Testis (tissue), 3 donors: ENCODE results near the gene GTPBP10. TPM values are rescaled to one million over a fixed set of nuclear protein-coding genes. Genes with fewer than 3 reads are reported as not detected.

Source experiments
- DNase-seq: peaks from one replicate; pipeline ENCODE4 v3.0.0-alpha.2; 2019
- H3K27ac ChIP-seq, 2 donors: fragments of 200-600 bp; sonication (generic); one replicate each; pipeline ENCODE4 v1.5.1; 2019
- H3K27me3 ChIP-seq: fragments of 200-600 bp; sonication (generic); one replicate; pipeline ENCODE4 v1.5.1; 2019
- H3K36me3 ChIP-seq: fragments of 200-600 bp; sonication (generic); one replicate; pipeline ENCODE4 v1.5.1; 2017; ENCODE audit warnings: low read depth; ENCODE audit errors: missing control alignments
- H3K4me1 ChIP-seq: fragments of 200-600 bp; sonication (generic); one replicate; pipeline ENCODE4 v1.5.1; 2019
- H3K4me3 ChIP-seq, 2 donors: fragments of 200-600 bp; sonication (generic); one replicate each; pipeline ENCODE4 v1.5.1; 2017 to 2019
- H3K9me3 ChIP-seq: fragments of 200-600 bp; sonication (generic); one replicate; pipeline ENCODE4 v1.5.1; 2017
- POLR2A ChIP-seq: fragments of 450-650 bp; IDR thresholded peaks from one replicate; pipeline ENCODE4 v1.6.1; 2017; ENCODE audit warnings: antibody characterized with exemption, mild to moderate bottlenecking, moderate library complexity
- WGBS, 2 donors: methylation state at CpG; one replicate each; pipeline ENCODE4 v1.1.5; 2018; 5-methylcytosine and 5-hydroxymethylcytosine counted together
- intact Hi-C: fragments of 100-400 bp; cut with DNase I; formaldehyde crosslinking; loops from one replicate; pipeline ENCODE4 v1.15.1; 2023; ENCODE audit warnings: low total_unique reads
- polyA plus RNA-seq: library from polyadenylated mRNA; stranded (reverse); fragments of 350-450 nt; fragmentation: Illumina TruSeq; extraction: RNeasy Lipid Tissue Mini Kit (QIAGEN cat#74804); gene quantifications from one replicate; pipeline ENCODE4 v1.2.3, GENCODE V29; 2014; ENCODE audit warnings: low read depth, low replicate concordance; ENCODE audit not compliant: insufficient read depth
- total RNA-seq, 2 donors: library from RNA; depleted of rRNA; stranded (reverse); fragments of >200 nt; gene quantifications; one replicate each; pipeline ENCODE4 v1.2.3, GENCODE V29; 2016
- TF ChIP-seq, protein P1 (sequence below), 3 experiments: fragments of 450-650 bp in 2 of 3; fragments of 200-600 bp in 1 of 3; sonication (generic) in 1 of 3; IDR thresholded peaks; one replicate each; pipeline ENCODE4 v1.5.1; 2016 to 2019; ENCODE audit warnings: antibody characterized with exemption in 3 of 3, mild to moderate bottlenecking in 2 of 3, moderate library complexity in 1 of 3

The GTPBP10 gene
- total and polyA plus RNA-seq, 3 donors from 2014 or later: 14.6 to 25.6 (median 16.6) TPM

DNA sequence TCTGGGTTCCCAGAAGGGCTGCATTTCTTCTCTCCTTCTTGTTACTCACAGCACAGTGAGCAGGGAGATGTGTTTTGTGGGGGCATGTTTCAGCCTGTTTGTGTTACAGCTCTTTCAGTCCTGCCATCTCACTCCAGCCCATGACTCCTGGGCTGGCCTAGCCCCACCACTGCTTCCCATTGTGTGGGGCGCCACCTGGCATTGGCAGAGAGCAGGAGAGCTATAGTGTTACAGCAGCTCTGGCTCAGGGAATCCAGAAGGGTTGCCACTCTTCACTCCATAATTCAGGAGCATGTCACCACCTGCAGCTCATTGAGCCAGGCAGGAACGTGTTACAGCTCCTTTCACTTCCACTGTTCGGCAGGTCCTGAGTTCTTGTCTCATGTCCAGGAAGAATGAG is 86.7 kb downstream of the GTPBP10 start:
- WGBS, 2 donors: 100% methylated on average over 3 of the region's 3 CpGs
- Histone ChIP-seq H3K27me3 (no peaks in the 10 kb centered on the region), H3K4me3 (no peak overlapping the region), H3K9me3 (no peaks in the 10 kb centered on the region), H3K36me3 (no peaks in the 10 kb centered on the region), H3K27ac (no peak overlapping the region), H3K4me1 (no peaks in the 10 kb centered on the region)
- TF ChIP-seq, protein P1, sequence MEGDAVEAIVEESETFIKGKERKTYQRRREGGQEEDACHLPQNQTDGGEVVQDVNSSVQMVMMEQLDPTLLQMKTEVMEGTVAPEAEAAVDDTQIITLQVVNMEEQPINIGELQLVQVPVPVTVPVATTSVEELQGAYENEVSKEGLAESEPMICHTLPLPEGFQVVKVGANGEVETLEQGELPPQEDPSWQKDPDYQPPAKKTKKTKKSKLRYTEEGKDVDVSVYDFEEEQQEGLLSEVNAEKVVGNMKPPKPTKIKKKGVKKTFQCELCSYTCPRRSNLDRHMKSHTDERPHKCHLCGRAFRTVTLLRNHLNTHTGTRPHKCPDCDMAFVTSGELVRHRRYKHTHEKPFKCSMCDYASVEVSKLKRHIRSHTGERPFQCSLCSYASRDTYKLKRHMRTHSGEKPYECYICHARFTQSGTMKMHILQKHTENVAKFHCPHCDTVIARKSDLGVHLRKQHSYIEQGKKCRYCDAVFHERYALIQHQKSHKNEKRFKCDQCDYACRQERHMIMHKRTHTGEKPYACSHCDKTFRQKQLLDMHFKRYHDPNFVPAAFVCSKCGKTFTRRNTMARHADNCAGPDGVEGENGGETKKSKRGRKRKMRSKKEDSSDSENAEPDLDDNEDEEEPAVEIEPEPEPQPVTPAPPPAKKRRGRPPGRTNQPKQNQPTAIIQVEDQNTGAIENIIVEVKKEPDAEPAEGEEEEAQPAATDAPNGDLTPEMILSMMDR (IDR thresholded peaks at IDR 0.05): no peak
- TF ChIP-seq POLR2A: no peak
- no peak for DNase-seq
- intact Hi-C loops: no loop called here

Other genes with a start within 250 kb of the GTPBP10 start
- 1 to 10 TPM; 6.4 to 7.3 TPM for gene STEAP1, start 192.2 kb upstream of the GTPBP10 start, total RNA-seq
- gene STEAP1, start 192.2 kb upstream of the GTPBP10 start, polyA plus RNA-seq: 6.4 TPM
- gene STEAP2, start 135.0 kb upstream of the GTPBP10 start, total RNA-seq: 1 to 10 TPM; 4.3 to 4.5 TPM
- gene STEAP2, start 135.0 kb upstream of the GTPBP10 start, polyA plus RNA-seq: 1.8 TPM
- 10 to 100 TPM in 1 of 2 donors, 1 to 10 TPM in 1; 8.7 to 18.0 TPM for gene CFAP69, start 101.5 kb upstream of the GTPBP10 start, total RNA-seq
- gene CFAP69, start 101.5 kb upstream of the GTPBP10 start, polyA plus RNA-seq: 9.0 TPM
- gene FAM237B, start 25.4 kb upstream of the GTPBP10 start, total RNA-seq: not detected
- gene FAM237B, start 25.4 kb upstream of the GTPBP10 start, polyA plus RNA-seq: 0.17 TPM
- 10 to 100 TPM; 31.8 to 33.9 TPM for gene CLDN12, start 56.7 kb downstream of the GTPBP10 start, total RNA-seq
- 40.5 TPM for gene CLDN12, start 56.7 kb downstream of the GTPBP10 start, polyA plus RNA-seq
- 1 to 10 TPM; 5.8 to 8.0 TPM for gene PTTG1IP2, start 122.9 kb downstream of the GTPBP10 start, total RNA-seq
- gene PTTG1IP2, start 122.9 kb downstream of the GTPBP10 start, polyA plus RNA-seq: 13.1 TPM
- gene CDK14, start 249.6 kb downstream of the GTPBP10 start, total RNA-seq: 10 to 100 TPM; 18.9 to 22.7 TPM
- 19.5 TPM for gene CDK14, start 249.6 kb downstream of the GTPBP10 start, polyA plus RNA-seq